Measurements from ENCODE around the gene ZBTB7C.

The ZBTB7C gene

DNA sequence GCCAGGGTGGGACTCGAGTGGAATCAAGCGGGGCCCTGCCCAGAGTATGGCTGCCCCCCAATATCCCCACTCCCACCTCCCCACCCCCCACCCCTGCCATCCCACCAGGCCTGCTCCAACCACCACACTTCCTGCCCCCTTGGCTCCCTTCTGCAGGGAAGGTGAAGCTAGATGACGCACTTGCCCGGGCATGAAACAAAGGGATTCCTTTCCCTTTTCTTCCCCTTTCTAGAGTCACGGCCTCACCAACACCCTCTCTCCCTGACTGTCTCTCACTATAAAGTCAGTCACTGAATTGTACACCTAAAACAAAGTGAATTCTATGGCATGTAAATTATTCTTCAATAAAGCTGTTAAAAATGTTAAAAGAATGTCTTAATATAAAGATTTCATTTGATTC lies 16.0 kb downstream of the ZBTB7C start:
- no peak for TF ChIP-seq FOXP2 (optimal IDR thresholded peaks at IDR 0.05; ENCODE audit: borderline replicate concordance, extremely low read depth, extremely low read length, insufficient read depth)
- TF ChIP-seq, protein P1, sequence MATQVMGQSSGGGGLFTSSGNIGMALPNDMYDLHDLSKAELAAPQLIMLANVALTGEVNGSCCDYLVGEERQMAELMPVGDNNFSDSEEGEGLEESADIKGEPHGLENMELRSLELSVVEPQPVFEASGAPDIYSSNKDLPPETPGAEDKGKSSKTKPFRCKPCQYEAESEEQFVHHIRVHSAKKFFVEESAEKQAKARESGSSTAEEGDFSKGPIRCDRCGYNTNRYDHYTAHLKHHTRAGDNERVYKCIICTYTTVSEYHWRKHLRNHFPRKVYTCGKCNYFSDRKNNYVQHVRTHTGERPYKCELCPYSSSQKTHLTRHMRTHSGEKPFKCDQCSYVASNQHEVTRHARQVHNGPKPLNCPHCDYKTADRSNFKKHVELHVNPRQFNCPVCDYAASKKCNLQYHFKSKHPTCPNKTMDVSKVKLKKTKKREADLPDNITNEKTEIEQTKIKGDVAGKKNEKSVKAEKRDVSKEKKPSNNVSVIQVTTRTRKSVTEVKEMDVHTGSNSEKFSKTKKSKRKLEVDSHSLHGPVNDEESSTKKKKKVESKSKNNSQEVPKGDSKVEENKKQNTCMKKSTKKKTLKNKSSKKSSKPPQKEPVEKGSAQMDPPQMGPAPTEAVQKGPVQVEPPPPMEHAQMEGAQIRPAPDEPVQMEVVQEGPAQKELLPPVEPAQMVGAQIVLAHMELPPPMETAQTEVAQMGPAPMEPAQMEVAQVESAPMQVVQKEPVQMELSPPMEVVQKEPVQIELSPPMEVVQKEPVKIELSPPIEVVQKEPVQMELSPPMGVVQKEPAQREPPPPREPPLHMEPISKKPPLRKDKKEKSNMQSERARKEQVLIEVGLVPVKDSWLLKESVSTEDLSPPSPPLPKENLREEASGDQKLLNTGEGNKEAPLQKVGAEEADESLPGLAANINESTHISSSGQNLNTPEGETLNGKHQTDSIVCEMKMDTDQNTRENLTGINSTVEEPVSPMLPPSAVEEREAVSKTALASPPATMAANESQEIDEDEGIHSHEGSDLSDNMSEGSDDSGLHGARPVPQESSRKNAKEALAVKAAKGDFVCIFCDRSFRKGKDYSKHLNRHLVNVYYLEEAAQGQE (IDR thresholded peaks at IDR 0.05; ENCODE audit: insufficient read depth in 1 of 2, low read depth in 2 of 2, low read length in 2 of 2), result no peak
- TF ChIP-seq TAF1 (IDR thresholded peaks at IDR 0.05; ENCODE audit: borderline replicate concordance, insufficient read depth, low read length), result no peak
- no peak for TF ChIP-seq POLR2AphosphoS5 (IDR thresholded peaks at IDR 0.05; ENCODE audit: low read depth, low read length)
- TF ChIP-seq SIN3A (IDR thresholded peaks at IDR 0.05; ENCODE audit: borderline replicate concordance, insufficient read depth, low read length), result no peak

DNA sequence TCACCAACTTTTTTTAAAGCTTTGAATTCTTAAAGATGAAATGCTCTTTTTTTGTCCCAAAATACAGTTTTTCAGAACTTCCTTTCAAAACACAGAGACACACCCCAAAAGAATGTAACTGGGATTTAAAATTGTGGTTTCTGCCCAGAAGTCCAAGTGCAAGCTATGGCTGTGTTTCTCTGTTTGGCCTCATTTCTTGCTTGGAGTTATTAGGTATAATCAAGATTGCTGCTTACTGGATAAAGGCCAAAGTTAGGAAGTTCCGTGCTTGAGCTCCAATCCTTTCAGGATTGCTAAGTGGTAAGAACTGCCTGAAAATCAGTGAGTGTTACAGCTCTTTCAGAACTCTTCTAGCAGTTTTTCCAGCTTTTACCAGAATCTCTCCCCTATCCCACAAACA lies 16.9 kb downstream of the ZBTB7C start:
- TF ChIP-seq FOXP2 (optimal IDR thresholded peaks at IDR 0.05; ENCODE audit: borderline replicate concordance, extremely low read depth, extremely low read length, insufficient read depth) (no peak), SIN3A (IDR thresholded peaks at IDR 0.05; ENCODE audit: borderline replicate concordance, insufficient read depth, low read length) (no peak), TAF1 (IDR thresholded peaks at IDR 0.05; ENCODE audit: borderline replicate concordance, insufficient read depth, low read length) (no peak), POLR2AphosphoS5 (IDR thresholded peaks at IDR 0.05; ENCODE audit: low read depth, low read length) (no peak)
- TF ChIP-seq, protein P1 (IDR thresholded peaks at IDR 0.05; ENCODE audit: insufficient read depth in 1 of 2, low read depth in 2 of 2, low read length in 2 of 2), result no peak

DNA sequence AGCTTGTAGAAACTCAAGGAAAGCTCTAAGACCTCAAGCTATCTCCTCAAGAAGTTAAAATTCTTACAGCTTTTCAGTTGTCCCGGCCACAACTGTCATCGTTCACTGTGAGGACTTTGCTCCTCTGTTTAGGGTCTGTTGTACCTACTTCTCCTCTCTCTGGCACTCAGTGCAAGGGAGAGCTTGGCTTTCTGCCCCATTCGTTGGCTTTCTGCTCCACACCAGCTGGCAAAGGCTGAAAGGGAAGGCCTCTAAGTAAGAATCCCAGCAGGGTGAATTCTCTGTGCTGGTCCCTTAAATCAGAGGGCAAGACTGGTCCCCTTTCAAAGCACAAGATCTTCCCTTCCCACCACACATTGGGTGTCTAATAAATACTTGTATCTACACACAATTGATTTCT lies 17.3 kb downstream of the ZBTB7C start:
- TF ChIP-seq SIN3A (IDR thresholded peaks at IDR 0.05; ENCODE audit: borderline replicate concordance, insufficient read depth, low read length) (no peak), FOXP2 (optimal IDR thresholded peaks at IDR 0.05; ENCODE audit: borderline replicate concordance, extremely low read depth, extremely low read length, insufficient read depth) (no peak), POLR2AphosphoS5 (IDR thresholded peaks at IDR 0.05; ENCODE audit: low read depth, low read length) (no peak)

DNA sequence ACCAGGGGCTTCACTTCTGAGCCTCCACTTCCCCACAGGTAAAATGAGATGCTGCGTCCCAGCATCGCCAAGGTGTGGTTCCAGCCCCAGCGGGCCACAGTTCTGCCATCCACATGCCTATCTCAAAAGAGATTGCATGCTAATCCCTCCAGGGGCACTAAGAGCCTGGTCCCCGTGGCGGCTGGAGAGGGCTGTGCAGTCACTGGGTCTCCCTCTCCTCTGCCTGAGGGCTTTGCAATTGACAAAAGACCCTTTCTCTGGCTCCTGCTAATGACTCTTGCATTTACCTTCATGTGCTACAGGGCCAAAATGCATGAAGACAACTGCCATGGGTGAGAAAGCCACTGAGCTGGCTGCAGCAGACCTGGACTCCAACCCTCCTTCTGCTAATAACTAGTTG lies 18.5 kb downstream of the ZBTB7C start:
- TF ChIP-seq SIN3A (IDR thresholded peaks at IDR 0.05; ENCODE audit: borderline replicate concordance, insufficient read depth, low read length), result no peak
- TF ChIP-seq FOXP2 (optimal IDR thresholded peaks at IDR 0.05; ENCODE audit: borderline replicate concordance, extremely low read depth, extremely low read length, insufficient read depth), result no peak
- no peak for TF ChIP-seq POLR2AphosphoS5 (IDR thresholded peaks at IDR 0.05; ENCODE audit: low read depth, low read length)
- no peak for TF ChIP-seq TAF1 (IDR thresholded peaks at IDR 0.05; ENCODE audit: borderline replicate concordance, insufficient read depth, low read length)
- TF ChIP-seq, protein P1 (IDR thresholded peaks at IDR 0.05; ENCODE audit: insufficient read depth in 1 of 2, low read depth in 2 of 2, low read length in 2 of 2), result no peak

DNA sequence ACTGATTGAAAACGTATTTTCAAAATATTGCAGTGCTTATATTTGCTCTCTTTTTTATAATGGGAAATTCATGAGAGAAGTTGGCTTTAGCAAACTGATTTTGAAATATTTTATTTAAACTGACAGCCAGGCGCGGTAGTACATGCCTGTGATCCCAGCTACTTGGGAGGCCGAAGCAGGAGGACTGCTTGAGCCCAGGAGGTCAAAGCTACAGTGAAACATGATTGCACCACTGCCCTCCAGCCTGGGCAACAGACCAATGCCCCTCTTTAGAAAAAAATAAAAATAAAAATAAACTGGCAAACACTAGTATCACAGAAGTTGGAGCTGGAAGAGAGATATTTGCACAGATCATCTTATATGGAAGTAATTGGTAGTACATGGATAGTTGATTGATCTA lies 20.7 kb downstream of the ZBTB7C start:
- TF ChIP-seq FOXP2 (optimal IDR thresholded peaks at IDR 0.05; ENCODE audit: borderline replicate concordance, extremely low read depth, extremely low read length, insufficient read depth), result no peak
- no peak for TF ChIP-seq POLR2AphosphoS5 (IDR thresholded peaks at IDR 0.05; ENCODE audit: low read depth, low read length)
- TF ChIP-seq TAF1 (IDR thresholded peaks at IDR 0.05; ENCODE audit: borderline replicate concordance, insufficient read depth, low read length), result no peak
- no peak for TF ChIP-seq SIN3A (IDR thresholded peaks at IDR 0.05; ENCODE audit: borderline replicate concordance, insufficient read depth, low read length)

DNA sequence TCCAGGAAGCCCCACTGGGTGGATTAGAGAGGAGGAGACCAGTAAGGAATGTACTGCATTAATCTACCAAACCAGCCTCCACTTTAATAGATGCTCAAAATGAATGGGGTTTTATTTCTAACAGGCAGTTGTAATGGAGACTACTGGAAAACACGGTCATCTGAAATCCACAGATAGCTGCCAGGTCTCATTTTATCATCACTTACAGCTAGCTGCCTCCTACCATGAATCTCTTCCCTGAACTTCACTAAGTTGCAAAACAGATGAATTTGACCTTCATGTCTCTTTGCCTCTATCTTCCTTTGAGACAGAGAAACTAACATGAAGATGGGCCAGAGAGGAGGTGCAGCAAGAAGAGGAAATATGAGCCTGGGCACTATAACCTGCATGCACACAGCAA lies 21.9 kb downstream of the ZBTB7C start:
- no peak for TF ChIP-seq TAF1 (IDR thresholded peaks at IDR 0.05; ENCODE audit: borderline replicate concordance, insufficient read depth, low read length)
- no peak for TF ChIP-seq FOXP2 (optimal IDR thresholded peaks at IDR 0.05; ENCODE audit: borderline replicate concordance, extremely low read depth, extremely low read length, insufficient read depth)
- TF ChIP-seq POLR2AphosphoS5 (IDR thresholded peaks at IDR 0.05; ENCODE audit: low read depth, low read length), result no peak
- no peak for TF ChIP-seq SIN3A (IDR thresholded peaks at IDR 0.05; ENCODE audit: borderline replicate concordance, insufficient read depth, low read length)
- TF ChIP-seq, protein P1 (IDR thresholded peaks at IDR 0.05; ENCODE audit: insufficient read depth in 1 of 2, low read depth in 2 of 2, low read length in 2 of 2), result no peak
